Keratinocyte (primary cell): Measurements from ENCODE around the gene SHROOM4. TPM values are rescaled to one million over a fixed set of nuclear protein-coding genes. Genes with fewer than 3 reads are reported as not detected.

Source experiments
- DNase-seq: peaks from one replicate; pipeline ENCODE4 v3.0.0-alpha.2; 2011; ENCODE audit warnings: low read depth, missing footprints, low spot score
- FAIRE-seq: peaks from 2 replicates; lab custom pipeline; 2011; peaks lifted over from hg19 to GRCh38; lab: Jason Lieb, UNC
- H2AFZ ChIP-seq: 2 replicates; pipeline ENCODE4 v1.6.0; 2012; ENCODE audit warnings: low read length, control low read depth, inconsistent platforms; ENCODE audit not compliant: control insufficient read depth
- H3K27ac ChIP-seq: 2 replicates; pipeline ENCODE4 v1.5.1; 2011; ENCODE audit warnings: low read length; ENCODE audit not compliant: control insufficient read depth, insufficient read depth
- H3K27me3 ChIP-seq: 3 replicates; pipeline ENCODE4 v1.6.0; 2011; ENCODE audit warnings: low read length; ENCODE audit not compliant: control insufficient read depth, insufficient read depth; ENCODE audit errors: extremely low read depth
- H3K36me3 ChIP-seq, 2 experiments: 2 replicates in 1 of 2; 3 replicates in 1 of 2; pipeline ENCODE4 v1.5.1; 2011; ENCODE audit warnings: low read length in 2 of 2, mild to moderate bottlenecking in 1 of 2; ENCODE audit not compliant: control insufficient read depth in 2 of 2, insufficient read depth in 2 of 2; ENCODE audit errors: extremely low read depth in 1 of 2
- H3K4me1 ChIP-seq: 3 replicates; pipeline ENCODE4 v1.5.1; 2011; ENCODE audit warnings: low read length; ENCODE audit not compliant: control insufficient read depth, insufficient read depth; ENCODE audit errors: extremely low read depth
- H3K4me2 ChIP-seq: 3 replicates; pipeline ENCODE4 v1.6.0; 2011; ENCODE audit warnings: low read depth, low read length; ENCODE audit not compliant: control insufficient read depth, insufficient read depth; ENCODE audit errors: extremely low read depth
- H3K4me3 ChIP-seq, 3 experiments: fragments of 200-600 bp in 1 of 3; sonication (generic) in 1 of 3; 2 replicates in 2 of 3; 3 replicates in 1 of 3; pipeline ENCODE4 v1.5.1; 2011 to 2016; ENCODE audit warnings: low read length in 3 of 3, mild to moderate bottlenecking in 3 of 3, control low read depth in 2 of 3, inconsistent platforms in 1 of 3, low read depth in 1 of 3, mixed read lengths in 1 of 3, mixed run types in 1 of 3, moderate library complexity in 1 of 3; ENCODE audit not compliant: control insufficient read depth in 2 of 3, insufficient read depth in 2 of 3; ENCODE audit errors: extremely low read depth in 1 of 3
- H3K79me2 ChIP-seq: 2 replicates; pipeline ENCODE4 v1.6.0; 2012; ENCODE audit warnings: low read length; ENCODE audit not compliant: control insufficient read depth, insufficient read depth
- H3K9ac ChIP-seq: 3 replicates; pipeline ENCODE4 v1.6.0; 2011; ENCODE audit warnings: low read length; ENCODE audit not compliant: control insufficient read depth, insufficient read depth; ENCODE audit errors: extremely low read depth
- H3K9me1 ChIP-seq: 3 replicates; pipeline ENCODE4 v1.6.0; 2011; ENCODE audit warnings: low read length; ENCODE audit not compliant: control insufficient read depth, insufficient read depth; ENCODE audit errors: extremely low read depth
- H3K9me3 ChIP-seq: 2 replicates; pipeline ENCODE4 v1.5.1; 2012; ENCODE audit warnings: low read depth, low read length; ENCODE audit not compliant: control insufficient read depth
- H4K20me1 ChIP-seq: 3 replicates; pipeline ENCODE4 v1.6.0; 2011; ENCODE audit warnings: low read length; ENCODE audit not compliant: control insufficient read depth, insufficient read depth; ENCODE audit errors: extremely low read depth
- CTCF ChIP-seq, 3 experiments: IDR thresholded peaks in 1 of 3; conservative IDR thresholded peaks in 1 of 3; optimal IDR thresholded peaks in 1 of 3; 2 replicates in 2 of 3; 3 replicates in 1 of 3; pipeline versions ENCODE3 to v1.5.1; 2011; ENCODE audit warnings: low read length in 3 of 3, mild to moderate bottlenecking in 3 of 3, moderate library complexity in 2 of 3, control low read depth in 1 of 3, inconsistent platforms in 1 of 3; ENCODE audit not compliant: insufficient read depth in 2 of 3; ENCODE audit errors: extremely low read depth in 1 of 3
- EZH2 ChIP-seq: IDR thresholded peaks from one replicate; pipeline ENCODE4 v1.6.1; 2012; ENCODE audit warnings: inconsistent platforms, mild to moderate bottlenecking, low read length, moderate library complexity
- dilution Hi-C: fragments of 300-500 bp; cut with MboI; formaldehyde crosslinking; loops from one replicate; pipeline ENCODE4 v1.7.0; 2020; ENCODE audit warnings: low sequenced_read_pairs; ENCODE audit not compliant: extremely low pct_ligation_motif_present
- polyA plus RNA-seq, 5 experiments: library from polyadenylated mRNA; depleted of rRNA in 3 of 5; stranded (reverse) in 3 of 5; stranded (forward) in 1 of 5; unstranded in 1 of 5; fragments of >200 nt; gene quantifications; 1 replicate in 1 of 5; 2 replicates in 3 of 5; 3 replicates in 1 of 5; pipeline versions ENCODE4 v1.2.1 to v1.2.3, GENCODE V29; 2011 to 2012; ENCODE audit warnings: missing spikeins in 2 of 5, low read depth in 1 of 5, low replicate concordance in 1 of 5

SHROOM4 gene
- polyA plus RNA-seq, 1 donor (not counting 4 experiments of a cell fraction or from before 2014, with no cell fraction given), result 0.50 TPM

GRCh38 chrX:50627696-50628095 lies 186.3 kb downstream of the SHROOM4 start:
- Histone ChIP-seq H4K20me1 (no peaks in the 10 kb centered on the region), H3K4me2 (no peak overlapping the region), H3K9ac (no peak overlapping the region), H3K79me2 (no peaks in the 10 kb centered on the region), H3K36me3 (no peaks in the 10 kb centered on the region), H3K4me3 (no peak overlapping the region), H3K27ac (no peak overlapping the region), H3K27me3 (no peaks in the 10 kb centered on the region), H2AFZ (no peak overlapping the region), H3K9me3 (no peaks in the 10 kb centered on the region), H3K4me1 (peaks cover 6% of the 10 kb centered on the region), H3K9me1 (no peaks in the 10 kb centered on the region)
- dilution Hi-C loops, result no loop called here
- DNase-seq (no peak), FAIRE-seq (no peak)
- TF ChIP-seq EZH2, result no peak
- TF ChIP-seq CTCF (optimal IDR thresholded peaks at IDR 0.05 in 1 of 3, IDR thresholded peaks at IDR 0.05 in 1 of 3, conservative IDR thresholded peaks at IDR 0.05 in 1 of 3; ENCODE audit: extremely low read depth in 1 of 3, insufficient read depth in 2 of 3, low read length in 3 of 3), result no peak

GRCh38 chrX:50626432-50626831 lies 187.6 kb downstream of the SHROOM4 start:
- H3K79me2 ChIP-seq, result no peaks in the 10 kb centered on the region
- FAIRE-seq (no peak), DNase-seq (no peak)
- H3K9me1 ChIP-seq, result no peaks in the 10 kb centered on the region
- H3K9ac ChIP-seq, result no peak overlapping the region
- H2AFZ ChIP-seq, result no peak overlapping the region
- no peak overlapping the region for H3K27ac ChIP-seq
- H3K9me3 ChIP-seq, result no peaks in the 10 kb centered on the region
- no peak overlapping the region for H3K4me3 ChIP-seq
- H4K20me1 ChIP-seq, result no peaks in the 10 kb centered on the region
- no peaks in the 10 kb centered on the region for H3K36me3 ChIP-seq
- TF ChIP-seq CTCF (optimal IDR thresholded peaks at IDR 0.05 in 1 of 3, IDR thresholded peaks at IDR 0.05 in 1 of 3, conservative IDR thresholded peaks at IDR 0.05 in 1 of 3; ENCODE audit: extremely low read depth in 1 of 3, insufficient read depth in 2 of 3, low read length in 3 of 3) (no peak), EZH2 (no peak)
- dilution Hi-C loops, result no loop called here
- H3K4me2 ChIP-seq, result no peak overlapping the region
- no peaks in the 10 kb centered on the region for H3K27me3 ChIP-seq
- peaks cover 6% of the 10 kb centered on the region for H3K4me1 ChIP-seq
